ENCODE data around the gene ATF1.
A peak's percentile ranks its signal among the peaks of the same experiment; 100 is the strongest.

ATF1 gene

DNA sequence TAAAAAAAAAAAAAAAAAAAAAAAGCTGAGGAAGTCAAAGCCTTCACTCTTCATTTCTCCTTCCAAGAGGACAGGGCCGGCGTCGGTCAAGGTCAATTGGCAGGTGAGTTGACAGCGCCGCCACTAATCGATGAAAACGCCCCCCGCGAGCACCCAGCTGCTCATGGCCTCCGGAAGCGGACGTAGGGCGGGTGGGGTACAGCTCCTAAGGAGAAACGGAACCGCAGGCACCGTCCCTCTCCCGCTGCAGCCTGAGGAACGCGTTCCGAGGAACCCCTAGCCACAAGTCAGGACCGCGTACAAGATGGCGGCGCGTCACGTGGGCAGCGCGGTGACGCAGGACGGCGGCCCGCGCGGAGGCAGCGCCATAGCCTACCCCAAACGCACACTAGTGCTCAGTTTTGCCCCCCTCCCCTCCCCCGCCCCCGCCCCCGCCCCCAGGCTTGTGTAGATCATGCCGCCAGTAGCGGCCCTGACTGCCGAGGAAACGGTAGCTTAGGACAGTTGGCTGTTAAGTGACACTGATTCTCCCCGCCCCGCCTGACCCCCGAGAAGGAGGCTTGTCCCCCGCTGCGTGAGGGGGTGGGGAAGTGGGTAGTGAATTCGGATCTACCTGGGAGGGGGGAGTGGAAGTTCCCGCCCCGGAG, at the start of gene ATF1:
Gene ATF1 (plus strand): TSS at position 463 of the 647 bp plus-strand sequence. CDS start 16,045 bp downstream, outside the sequence.
- peak; percentile 93 for DNase-seq

DNA sequence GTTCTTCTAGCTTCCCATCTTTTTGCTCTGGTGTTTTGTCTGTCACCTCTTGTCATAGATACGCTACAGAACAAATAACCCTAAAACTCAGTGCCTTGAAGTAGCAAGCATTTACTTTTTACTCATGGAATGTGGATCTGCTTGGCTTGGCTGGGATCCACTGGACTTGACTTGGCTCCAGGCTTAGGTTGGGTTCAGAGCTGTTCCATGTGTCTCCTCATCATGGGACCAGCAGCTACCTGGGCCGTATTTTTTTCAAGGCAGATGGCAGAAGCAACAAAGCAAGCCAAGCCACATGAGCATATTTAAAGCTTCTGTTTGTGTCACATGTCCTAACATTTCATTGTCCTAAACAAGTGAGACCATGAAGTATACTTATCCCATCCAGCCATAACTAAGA, 48.7 kb upstream of the ATF1 start:
- DNase-seq, result no peak

- no peak for DNase-seq
These were observed 45.1 kb upstream of the ATF1 start for GRCh38 chr12:50718760-50719159.

- no peak for DNase-seq
These were observed 43.8 kb upstream of the ATF1 start for GRCh38 chr12:50720085-50720484.

DNA sequence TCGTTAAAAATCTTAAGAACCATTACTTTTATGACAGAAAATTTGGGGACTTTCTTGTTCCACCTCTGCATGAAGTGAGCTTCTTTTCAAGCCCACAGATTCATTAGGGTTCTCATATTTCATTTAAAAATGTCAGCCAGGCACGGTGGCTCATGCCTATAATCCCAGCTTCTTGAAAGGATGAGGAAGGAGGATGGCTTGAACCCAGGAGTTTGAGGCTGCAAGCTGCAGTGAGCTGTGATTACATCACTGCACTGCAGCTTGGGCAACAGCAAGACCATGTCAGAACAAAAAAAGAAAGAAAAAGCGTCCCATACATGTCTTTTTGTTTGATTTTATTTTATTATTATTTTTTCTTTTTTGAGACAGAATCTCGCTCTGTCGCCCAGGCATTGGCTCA, 43.4 kb upstream of the ATF1 start:
- DNase-seq, result no peak

- DNase-seq, result no peak
These were observed 40.0 kb upstream of the ATF1 start for GRCh38 chr12:50723865-50724264.

DNA sequence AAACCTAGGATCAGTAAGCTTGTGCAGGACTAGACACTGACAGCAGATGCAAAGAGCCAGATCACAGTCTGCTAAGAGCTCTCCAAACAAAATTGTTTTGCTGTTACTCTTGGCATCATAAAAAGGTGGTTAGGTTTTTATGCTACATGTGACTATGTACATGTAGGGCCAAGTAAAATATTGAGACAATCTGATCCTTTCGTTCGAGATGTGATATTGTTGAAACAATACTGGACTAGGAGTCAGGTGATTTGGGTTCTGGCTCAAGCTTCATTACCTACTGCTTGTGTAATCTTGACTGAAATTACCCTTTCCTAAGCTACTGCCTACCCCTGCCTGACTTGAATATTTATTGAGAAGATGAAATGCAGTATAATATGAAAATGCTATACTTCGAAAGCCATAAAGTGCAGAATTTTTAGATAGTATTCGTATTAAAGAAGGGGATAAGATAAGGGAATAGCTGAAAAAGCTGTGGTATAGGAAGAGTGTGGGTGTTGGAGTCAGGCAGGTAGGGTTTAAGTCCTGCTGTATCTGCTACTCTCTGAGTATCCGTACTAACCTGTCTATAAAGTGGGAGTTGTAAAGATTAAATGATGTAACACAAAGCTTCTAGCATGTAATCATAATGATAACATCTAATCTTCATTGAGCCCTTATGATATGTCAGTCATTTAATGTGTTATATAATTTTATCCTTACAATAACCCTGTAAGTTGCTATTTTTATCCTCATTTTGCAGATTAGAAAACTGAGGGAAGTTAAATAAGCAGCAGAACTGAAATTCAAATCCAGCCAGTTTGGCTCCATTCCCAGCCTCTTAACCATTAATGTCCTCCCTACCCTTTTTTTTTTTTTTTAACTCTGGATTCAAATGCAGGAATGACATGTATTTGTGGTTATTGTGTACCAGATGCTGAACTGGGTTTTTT, 38.6 kb upstream of the ATF1 start:
- no peak for DNase-seq

DNA sequence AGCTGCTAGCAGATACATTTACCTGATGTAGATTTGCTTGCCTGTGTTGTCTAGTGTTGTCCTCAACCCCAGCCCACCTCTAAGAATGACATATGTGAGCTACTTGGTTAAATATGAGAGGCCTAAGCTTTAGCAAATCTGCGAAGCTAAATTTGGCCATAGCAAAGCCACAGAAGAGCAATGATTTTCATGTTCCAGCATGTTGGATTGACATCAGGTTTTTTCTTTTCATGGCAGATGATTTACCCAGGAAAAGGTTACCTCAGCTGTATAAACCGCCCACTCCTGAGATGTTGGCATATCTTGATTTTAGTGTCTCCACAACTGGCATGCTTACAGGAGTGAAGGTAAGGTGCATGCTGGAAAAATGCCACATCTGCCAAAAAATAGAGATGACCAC, 36.4 kb upstream of the ATF1 start:
- no peak for DNase-seq

DNA sequence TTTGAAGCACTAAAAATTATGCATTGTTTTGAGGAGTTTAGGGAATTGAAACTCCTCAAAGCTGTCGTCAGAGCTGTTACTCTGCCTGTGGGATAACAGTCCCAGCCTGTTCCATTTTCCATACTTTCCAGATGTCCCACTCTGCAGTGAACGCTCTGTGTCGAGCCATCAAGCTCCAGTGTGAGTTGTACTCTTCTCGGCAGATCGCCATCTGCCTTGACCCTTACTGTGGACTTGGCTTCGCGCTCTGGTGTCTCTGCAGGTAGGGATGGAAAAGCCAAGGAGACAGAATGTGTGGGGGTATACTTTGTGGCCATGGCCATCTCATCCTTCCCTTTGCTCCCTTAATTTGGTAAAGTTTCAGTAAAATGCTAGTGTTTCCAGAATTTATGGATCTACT, 35.5 kb upstream of the ATF1 start:
- no peak for DNase-seq

DNA sequence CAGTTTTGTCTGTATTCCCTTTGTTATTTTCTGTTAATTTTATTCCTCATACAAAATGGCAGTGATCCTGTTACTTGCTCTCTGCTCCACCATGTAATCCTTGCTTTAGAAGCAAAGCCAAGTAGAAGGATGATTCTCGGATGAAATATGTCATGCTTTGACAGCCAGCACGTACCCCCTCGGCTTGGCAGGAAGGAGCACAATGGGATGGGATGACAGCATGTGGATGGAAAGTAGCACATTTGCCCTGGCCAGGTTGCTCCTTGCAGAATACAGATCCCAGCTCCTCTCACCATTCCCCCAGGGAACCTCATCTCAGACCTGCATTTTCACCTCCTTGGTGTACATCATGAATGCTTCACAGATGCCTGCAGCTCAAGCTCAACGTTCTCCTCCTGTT, 35.1 kb upstream of the ATF1 start:
- no peak for DNase-seq

DNA sequence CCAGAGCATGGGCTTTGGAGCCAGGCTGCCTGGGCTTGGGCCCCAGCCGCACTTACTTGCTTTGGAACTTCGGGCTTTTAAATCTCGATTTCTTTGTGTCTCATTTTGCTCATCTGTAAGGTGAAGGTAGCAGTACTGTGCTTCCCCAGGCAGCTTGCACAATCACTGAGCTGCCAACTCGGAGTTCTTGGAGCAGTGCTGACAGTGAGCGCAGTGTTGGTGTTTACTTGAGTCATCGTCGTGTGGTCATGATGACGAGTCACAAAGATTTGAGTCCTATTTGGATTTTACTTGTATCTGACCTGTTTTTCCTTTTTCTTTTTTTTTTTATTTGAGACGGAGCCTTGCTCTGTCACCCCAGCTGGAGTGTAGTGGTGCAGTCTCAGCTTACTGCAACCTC, 31.3 kb upstream of the ATF1 start:
- DNase-seq, result no peak

DNA sequence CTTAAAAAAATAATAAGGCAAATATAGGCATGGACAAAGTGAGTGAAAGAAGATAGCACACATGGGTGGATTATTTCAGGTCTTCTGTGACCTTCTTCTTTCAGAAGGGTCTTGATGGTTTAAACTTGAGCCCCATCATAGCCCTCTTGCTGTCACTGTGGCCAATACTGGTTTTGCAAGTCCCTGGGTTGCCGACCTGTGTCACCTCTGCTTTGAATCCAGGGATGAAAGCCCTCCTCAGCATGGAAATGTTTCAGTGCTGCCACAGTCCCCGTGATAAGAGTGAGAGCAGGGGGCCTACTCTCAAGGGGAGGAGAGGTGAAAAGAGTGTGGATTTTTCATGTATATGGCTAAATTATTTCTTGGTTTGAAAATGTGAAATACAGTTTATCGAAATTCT, 30.2 kb upstream of the ATF1 start:
- DNase-seq, result no peak

- DNase-seq, result peak; percentile 14
These were observed 29.3 kb upstream of the ATF1 start for GRCh38 chr12:50734409-50735263.

- no peak for DNase-seq
These were observed 24.3 kb upstream of the ATF1 start for GRCh38 chr12:50739611-50740010.

DNA sequence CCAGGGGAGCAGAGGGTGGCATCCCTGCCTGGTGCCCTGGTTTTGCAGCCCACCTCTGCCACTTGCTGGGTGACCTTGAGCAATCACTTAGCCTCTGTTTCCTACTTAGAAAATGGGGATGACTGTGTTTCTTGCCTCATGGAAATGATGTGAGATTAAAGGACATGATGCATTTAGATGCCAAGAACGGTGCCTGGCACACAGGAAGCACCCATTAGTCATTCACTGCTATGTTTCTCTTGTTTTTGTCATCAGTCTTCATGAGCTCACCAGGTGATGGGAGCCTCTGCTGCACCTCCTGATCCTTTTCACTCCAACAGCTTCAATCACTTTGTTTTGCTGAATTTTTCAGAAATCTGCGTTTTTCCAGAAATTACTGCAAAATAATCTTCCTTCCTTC, 23.6 kb upstream of the ATF1 start:
- peak; percentile 21 for DNase-seq

DNA sequence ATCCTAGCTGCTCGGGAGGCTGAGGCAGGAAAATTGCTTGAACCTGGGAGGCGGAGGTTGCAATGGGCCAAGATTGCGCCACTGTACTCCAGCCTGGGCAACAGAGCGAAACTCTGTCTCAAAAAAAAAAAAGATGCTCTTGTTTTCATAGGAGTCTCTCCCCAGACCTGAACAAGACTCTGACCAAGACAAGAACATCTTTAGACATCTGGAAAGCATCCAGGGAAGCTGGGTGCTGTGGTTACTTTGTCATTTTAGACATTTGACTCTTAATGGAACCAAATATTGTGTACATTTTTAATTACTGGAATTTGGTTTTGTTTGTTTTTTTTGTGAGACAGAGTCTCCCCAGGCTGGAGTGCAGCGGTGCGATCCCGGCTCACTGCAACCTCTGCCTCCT, 21.1 kb upstream of the ATF1 start:
- no peak for DNase-seq

DNA sequence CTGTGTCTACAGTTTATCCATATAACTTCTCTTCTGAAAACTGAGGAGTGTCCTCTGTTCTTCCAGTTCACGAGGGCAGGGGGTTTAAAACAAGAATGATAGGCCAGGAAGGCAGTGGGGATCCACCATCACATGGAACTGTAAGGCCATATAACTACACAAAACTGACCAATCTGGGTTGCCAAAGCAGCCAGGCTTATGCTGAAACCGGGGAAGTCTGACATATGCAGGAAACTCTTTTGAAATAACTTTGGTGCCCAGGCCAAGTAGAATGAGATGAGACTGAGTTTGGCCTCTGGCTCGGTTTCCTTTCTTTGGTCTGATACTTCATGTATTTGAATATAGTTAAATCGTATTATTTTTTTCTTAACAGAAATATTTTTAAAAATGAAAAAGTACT, 18.0 kb upstream of the ATF1 start:
- DNase-seq, result no peak

GRCh38 chr12:50746431-50746830, 17.5 kb upstream of the ATF1 start:
- DNase-seq, result no peak

DNA sequence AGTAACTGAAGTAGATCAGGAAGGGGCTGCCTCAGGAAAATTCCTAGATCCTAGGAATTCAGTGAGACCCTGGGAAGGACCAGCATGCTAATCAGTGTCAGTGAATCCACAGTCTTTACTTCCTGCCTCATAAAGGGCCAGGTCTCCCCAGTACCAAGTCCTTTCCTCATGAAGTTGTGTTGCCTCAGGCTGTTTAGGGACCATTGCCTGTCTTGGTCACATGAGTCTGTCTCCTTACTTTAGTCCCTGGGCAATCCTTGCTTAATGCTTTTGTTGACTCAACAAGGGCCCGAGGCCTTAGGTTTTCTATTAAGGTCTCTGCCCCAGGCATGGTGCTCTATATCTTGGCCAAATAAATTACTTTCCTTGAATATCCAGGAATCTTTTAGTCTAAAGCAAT, 16.1 kb upstream of the ATF1 start:
- no peak for DNase-seq

- no peak for DNase-seq
These were observed 14.4 kb upstream of the ATF1 start for GRCh38 chr12:50749459-50749882.

DNA sequence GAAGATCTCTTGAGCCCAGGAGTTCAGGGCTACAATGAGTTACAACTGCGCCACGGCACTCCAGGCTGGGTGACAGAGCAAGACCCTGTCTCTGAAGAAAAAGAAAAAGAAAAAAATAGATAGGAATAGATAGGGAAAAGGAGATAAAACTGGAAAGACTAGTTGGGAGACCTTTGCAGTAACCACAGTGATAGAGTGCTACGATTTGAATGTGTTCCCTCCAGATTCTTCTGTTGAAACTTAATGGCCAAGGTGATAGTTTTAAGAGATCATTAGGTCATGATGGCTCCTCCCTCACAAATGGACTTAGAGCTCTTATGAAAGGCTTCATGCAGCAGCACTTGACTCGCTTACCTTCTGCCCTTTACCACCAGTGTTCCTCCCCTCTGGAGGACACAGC, 13.5 kb upstream of the ATF1 start:
- no peak for DNase-seq

DNA sequence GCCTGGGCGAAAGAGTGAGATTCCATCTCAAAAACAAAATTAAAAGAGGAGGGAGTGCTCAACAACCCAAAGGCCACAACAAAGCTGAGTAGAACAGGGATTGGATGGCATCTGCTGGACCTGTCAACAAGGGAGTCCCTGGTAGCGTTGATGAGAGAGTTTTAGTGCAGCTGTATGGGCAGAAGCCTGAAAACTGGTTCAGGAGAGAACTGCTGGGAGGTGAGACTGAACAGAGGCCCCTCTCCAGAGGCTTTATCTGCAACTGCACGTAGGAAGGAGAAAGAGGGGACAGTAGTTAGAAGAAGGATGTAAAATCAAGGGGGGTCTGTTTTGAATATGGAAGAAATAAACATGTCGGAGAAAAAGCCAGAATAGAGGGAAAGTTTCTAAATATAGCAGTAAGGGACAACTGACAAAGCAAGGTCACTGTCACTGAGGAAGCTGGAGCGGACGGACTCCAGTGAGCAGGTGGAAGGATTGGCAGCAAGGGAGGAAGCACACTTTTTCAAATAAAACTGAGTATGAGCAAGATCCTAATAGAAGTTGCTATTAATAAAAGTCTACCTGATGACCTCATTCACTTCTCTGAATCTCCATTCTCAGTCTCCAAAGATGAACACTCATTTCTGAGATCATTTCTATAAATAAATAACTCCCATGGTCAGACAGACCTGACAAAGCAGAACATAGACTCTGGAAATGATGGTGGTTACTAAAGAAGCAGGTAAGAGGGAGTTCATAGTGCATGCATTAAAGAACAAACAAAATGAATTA, 11.8 kb upstream of the ATF1 start:
- no peak for DNase-seq

Measured in activated CD4-positive, alpha-beta T cell treated with anti-CD3 and anti-CD28 coated beads for 48 hours (primary cell).